ENCODE data around the gene SMAD5. TPM values are rescaled to one million over a fixed set of nuclear protein-coding genes. Genes with fewer than 3 reads are reported as not detected.

The SMAD5 gene
- total RNA-seq, 1 experiment from 2014 or later, result 64.3 TPM

DNA sequence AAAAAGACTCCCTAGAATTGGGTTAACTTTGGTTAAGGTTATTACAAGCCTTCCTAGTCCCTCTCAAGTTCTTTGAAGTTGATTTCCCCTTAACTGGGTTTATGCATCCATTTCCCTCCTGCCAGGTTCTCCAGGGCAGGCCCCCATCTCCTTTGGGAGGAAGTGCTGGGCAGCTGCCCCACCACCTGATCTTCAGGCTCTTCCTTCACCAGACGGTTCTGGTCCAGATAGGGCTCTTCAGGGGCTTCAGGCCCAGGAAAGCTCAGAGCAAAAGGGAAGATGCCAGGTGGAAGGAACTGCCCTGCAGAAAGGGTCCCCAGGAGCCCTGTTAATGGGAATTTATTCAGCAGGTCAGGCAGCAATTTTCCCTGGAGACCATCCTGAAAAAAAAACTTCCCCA is 58.3 kb downstream of the SMAD5 start:
- DNase-seq (ENCODE audit: low read depth, low spot score) (no peak), ATAC-seq (no peak)
- H3K9ac ChIP-seq (ENCODE audit: low read length), result no peak overlapping the region
- TF ChIP-seq YY1 (IDR thresholded peaks at IDR 0.05; ENCODE audit: extremely low read depth, insufficient replicate concordance, low read depth, low read length) (no peak), EGR1 (IDR thresholded peaks at IDR 0.05; ENCODE audit: low read depth) (no peak)
- H3K9me2 ChIP-seq (ENCODE audit: insufficient read depth), result no peaks in the 10 kb centered on the region
- H3K27ac ChIP-seq (ENCODE audit: low read depth, low read length), result no peak overlapping the region
- ChIA-PET POLR2A (no interaction called here), RAD21 (ENCODE audit: low non-redundant PET in 1 of 2, low total read pairs in 2 of 2, uncharacterized antibody in 2 of 2, unreplicated experiment in 2 of 2) (no interaction called here), CTCF (no interaction called here)
- no peak overlapping the region for H3K4me2 ChIP-seq (ENCODE audit: low read length)
- H3K4me1 ChIP-seq (ENCODE audit: control insufficient read depth in 1 of 2, insufficient read depth in 2 of 2, low read length in 2 of 2), result no peaks in the 10 kb centered on the region
- 0 out of 4 replicates have a peak, but pooled peaks cover 0 to 2% of the 10 kb centered on the region in 2 experiments for H3K36me3 ChIP-seq (ENCODE audit: control insufficient read depth in 1 of 2, insufficient read depth in 2 of 2, low read length in 2 of 2)
- H2AFZ ChIP-seq (ENCODE audit: low read depth, low read length, poor library complexity, severe bottlenecking), result no peak overlapping the region
- H3K79me2 ChIP-seq (ENCODE audit: insufficient read depth, low read length), result no peaks in the 10 kb centered on the region
- H3K4me3 ChIP-seq (replicated peaks in 1 of 2; ENCODE audit: low read depth in 1 of 2, low read length in 2 of 2), result no peak overlapping the region
- no peaks in the 10 kb centered on the region for H4K20me1 ChIP-seq (ENCODE audit: insufficient read depth)
- H3K27me3 ChIP-seq (ENCODE audit: insufficient read depth, low read length), result no peaks in the 10 kb centered on the region
- H3K9me3 ChIP-seq (ENCODE audit: control insufficient read depth in 1 of 2, insufficient read depth in 1 of 2, low read depth in 1 of 2, low read length in 2 of 2), result no peaks in the 10 kb centered on the region
- intact Hi-C loops (cut with micrococcal nuclease), result no loop called here
- no TSS peak for BruUV-seq (replicated peaks)

GRCh38 chr5:136191304-136192014 is 58.8 kb downstream of the SMAD5 start:
- H3K9ac ChIP-seq (ENCODE audit: low read length), result no peak overlapping the region
- no peaks in the 10 kb centered on the region for H3K9me3 ChIP-seq (ENCODE audit: control insufficient read depth in 1 of 2, insufficient read depth in 1 of 2, low read depth in 1 of 2, low read length in 2 of 2)
- no peaks in the 10 kb centered on the region for H3K27me3 ChIP-seq (ENCODE audit: insufficient read depth, low read length)
- no peak for ATAC-seq
- H3K4me2 ChIP-seq (ENCODE audit: low read length), result no peak overlapping the region
- ChIA-PET POLR2A (no interaction called here), RAD21 (ENCODE audit: low non-redundant PET in 1 of 2, low total read pairs in 2 of 2, uncharacterized antibody in 2 of 2, unreplicated experiment in 2 of 2) (no interaction called here), CTCF (no interaction called here)
- H2AFZ ChIP-seq (ENCODE audit: low read depth, low read length, poor library complexity, severe bottlenecking), result no peak overlapping the region
- no peaks in the 10 kb centered on the region for H3K9me2 ChIP-seq (ENCODE audit: insufficient read depth)
- H3K4me3 ChIP-seq (replicated peaks in 1 of 2; ENCODE audit: low read depth in 1 of 2, low read length in 2 of 2), result no peak overlapping the region
- H3K79me2 ChIP-seq (ENCODE audit: insufficient read depth, low read length), result no peaks in the 10 kb centered on the region
- H3K4me1 ChIP-seq (ENCODE audit: control insufficient read depth in 1 of 2, insufficient read depth in 2 of 2, low read length in 2 of 2), result no peaks in the 10 kb centered on the region
- no peak for DNase-seq (ENCODE audit: low read depth, low spot score)
- intact Hi-C loops (cut with micrococcal nuclease), result no loop called here
- H3K27ac ChIP-seq (ENCODE audit: low read depth, low read length), result no peak overlapping the region
- no peaks in the 10 kb centered on the region for H4K20me1 ChIP-seq (ENCODE audit: insufficient read depth)
- BruUV-seq (replicated peaks), result no TSS peak
- TF ChIP-seq EGR1 (IDR thresholded peaks at IDR 0.05; ENCODE audit: low read depth) (no peak), SP1 (IDR thresholded peaks at IDR 0.05; ENCODE audit: low read depth) (no peak), ZNF274 (IDR thresholded peaks at IDR 0.05; ENCODE audit: low read depth, low read length) (no peak), ELF1 (IDR thresholded peaks at IDR 0.05; ENCODE audit: borderline replicate concordance, low read depth) (no peak), FOSL1 (IDR thresholded peaks at IDR 0.05; ENCODE audit: low read depth) (no peak)
- TF ChIP-seq, protein P1, sequence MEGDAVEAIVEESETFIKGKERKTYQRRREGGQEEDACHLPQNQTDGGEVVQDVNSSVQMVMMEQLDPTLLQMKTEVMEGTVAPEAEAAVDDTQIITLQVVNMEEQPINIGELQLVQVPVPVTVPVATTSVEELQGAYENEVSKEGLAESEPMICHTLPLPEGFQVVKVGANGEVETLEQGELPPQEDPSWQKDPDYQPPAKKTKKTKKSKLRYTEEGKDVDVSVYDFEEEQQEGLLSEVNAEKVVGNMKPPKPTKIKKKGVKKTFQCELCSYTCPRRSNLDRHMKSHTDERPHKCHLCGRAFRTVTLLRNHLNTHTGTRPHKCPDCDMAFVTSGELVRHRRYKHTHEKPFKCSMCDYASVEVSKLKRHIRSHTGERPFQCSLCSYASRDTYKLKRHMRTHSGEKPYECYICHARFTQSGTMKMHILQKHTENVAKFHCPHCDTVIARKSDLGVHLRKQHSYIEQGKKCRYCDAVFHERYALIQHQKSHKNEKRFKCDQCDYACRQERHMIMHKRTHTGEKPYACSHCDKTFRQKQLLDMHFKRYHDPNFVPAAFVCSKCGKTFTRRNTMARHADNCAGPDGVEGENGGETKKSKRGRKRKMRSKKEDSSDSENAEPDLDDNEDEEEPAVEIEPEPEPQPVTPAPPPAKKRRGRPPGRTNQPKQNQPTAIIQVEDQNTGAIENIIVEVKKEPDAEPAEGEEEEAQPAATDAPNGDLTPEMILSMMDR (IDR thresholded peaks at IDR 0.05 in 2 of 3, conservative IDR thresholded peaks at IDR 0.05 in 1 of 3; ENCODE audit: borderline replicate concordance in 1 of 3, insufficient read depth in 1 of 3, low read depth in 2 of 3, low read length in 2 of 3), result no peak
- TF ChIP-seq, protein P2, sequence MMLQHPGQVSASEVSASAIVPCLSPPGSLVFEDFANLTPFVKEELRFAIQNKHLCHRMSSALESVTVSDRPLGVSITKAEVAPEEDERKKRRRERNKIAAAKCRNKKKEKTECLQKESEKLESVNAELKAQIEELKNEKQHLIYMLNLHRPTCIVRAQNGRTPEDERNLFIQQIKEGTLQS (IDR thresholded peaks at IDR 0.05), result no peak
- TF ChIP-seq, protein P3, sequence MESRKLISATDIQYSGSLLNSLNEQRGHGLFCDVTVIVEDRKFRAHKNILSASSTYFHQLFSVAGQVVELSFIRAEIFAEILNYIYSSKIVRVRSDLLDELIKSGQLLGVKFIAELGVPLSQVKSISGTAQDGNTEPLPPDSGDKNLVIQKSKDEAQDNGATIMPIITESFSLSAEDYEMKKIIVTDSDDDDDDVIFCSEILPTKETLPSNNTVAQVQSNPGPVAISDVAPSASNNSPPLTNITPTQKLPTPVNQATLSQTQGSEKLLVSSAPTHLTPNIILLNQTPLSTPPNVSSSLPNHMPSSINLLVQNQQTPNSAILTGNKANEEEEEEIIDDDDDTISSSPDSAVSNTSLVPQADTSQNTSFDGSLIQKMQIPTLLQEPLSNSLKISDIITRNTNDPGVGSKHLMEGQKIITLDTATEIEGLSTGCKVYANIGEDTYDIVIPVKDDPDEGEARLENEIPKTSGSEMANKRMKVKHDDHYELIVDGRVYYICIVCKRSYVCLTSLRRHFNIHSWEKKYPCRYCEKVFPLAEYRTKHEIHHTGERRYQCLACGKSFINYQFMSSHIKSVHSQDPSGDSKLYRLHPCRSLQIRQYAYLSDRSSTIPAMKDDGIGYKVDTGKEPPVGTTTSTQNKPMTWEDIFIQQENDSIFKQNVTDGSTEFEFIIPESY (IDR thresholded peaks at IDR 0.05; ENCODE audit: extremely low read depth, insufficient replicate concordance, low read length), result no peak
- 0 out of 4 replicates have a peak, but pooled peaks cover 0 to 2% of the 10 kb centered on the region in 2 experiments for H3K36me3 ChIP-seq (ENCODE audit: control insufficient read depth in 1 of 2, insufficient read depth in 2 of 2, low read length in 2 of 2)
